Measurements from ENCODE around the gene SLC7A6OS.

The SLC7A6OS gene

DNA sequence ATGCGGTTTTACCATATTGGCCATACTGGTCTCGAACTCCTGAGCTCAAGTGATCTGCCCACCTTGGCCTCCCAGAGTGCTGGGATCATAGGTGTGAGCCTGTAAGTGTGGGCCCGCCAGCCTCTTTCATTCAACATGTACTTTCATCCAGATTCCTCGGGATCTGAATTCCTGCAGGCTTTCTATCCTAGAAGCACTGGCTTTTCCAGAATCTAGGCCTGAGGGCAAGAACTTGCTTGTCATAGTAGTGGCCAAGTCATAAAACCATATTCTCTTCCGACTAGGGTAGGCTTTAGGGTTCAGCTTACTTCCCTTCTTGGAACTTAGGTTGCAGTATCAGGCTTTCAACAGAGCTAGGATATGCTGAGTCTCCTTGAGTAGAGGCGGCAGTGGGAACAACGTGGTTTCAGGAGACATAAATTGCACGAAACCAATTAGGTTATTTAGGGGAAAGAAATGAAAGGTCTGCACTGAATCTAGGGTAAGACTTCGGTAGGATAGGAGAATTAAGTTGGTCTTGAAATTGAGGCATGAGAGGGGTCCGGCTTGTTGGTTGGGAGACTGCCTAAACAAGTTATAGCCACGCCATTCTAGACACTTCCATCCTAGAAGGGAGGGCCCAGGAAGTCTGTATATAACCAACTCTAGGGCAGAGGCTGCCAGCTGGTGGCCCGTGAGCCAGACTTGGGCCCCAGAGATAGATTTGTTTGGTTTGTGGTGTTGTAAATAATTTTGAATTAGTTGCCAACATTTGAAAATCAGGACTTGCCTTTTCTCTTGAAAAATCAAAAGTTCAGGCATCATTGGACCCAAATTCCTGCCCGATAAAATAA lies 30.8 kb downstream of the SLC7A6OS start:
- DNase-seq (ENCODE audit: low read depth), result no peak

DNA sequence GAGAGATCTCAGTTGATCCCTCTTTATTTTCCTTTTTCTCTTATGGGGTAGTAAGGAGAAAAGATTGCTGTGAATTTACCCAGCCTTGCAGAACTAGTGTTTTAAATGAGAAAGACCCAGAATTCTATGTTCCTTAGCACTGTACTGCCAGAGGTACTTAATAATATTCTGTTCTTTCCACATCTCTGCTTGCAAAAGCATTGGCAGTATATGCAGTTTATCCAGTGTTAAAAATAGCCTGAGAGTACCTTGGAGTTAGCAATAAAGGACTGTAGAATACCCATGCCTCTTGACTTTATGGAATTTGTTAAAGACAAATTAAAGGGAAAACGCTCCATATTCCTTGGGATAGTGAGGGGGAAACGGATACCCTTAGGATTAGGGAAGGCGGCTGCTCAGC lies 34.5 kb downstream of the SLC7A6OS start:
- DNase-seq (ENCODE audit: low read depth), result no peak

DNA sequence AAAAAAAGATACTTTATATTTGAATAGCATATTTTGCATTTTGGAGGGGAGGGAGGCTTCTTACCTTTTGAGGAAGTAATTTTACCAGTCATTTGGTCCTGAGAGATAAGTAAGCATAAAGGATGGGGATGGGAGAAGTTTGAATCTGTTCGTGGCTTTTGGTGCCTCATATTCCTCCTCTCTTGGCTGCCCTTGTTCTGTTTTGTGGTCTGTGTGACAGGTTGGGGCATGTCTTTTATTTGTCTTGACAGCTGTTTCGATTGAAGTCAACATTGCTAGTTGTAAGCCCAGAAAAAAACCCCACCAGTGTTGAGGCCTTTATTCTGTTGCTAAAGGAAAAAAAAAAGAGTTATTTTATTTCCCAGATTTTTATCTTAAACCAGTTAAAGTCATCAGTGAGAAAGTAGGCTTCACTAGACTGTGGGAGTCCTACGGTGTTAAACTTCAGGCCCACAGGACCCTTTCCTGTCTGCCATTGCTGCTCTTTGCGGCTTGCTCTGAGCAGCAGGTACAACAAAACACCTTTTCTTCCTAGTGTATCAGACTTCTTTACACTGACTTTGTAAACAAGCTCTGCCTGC lies 35.0 kb downstream of the SLC7A6OS start:
- DNase-seq (ENCODE audit: low read depth), result no peak

DNA sequence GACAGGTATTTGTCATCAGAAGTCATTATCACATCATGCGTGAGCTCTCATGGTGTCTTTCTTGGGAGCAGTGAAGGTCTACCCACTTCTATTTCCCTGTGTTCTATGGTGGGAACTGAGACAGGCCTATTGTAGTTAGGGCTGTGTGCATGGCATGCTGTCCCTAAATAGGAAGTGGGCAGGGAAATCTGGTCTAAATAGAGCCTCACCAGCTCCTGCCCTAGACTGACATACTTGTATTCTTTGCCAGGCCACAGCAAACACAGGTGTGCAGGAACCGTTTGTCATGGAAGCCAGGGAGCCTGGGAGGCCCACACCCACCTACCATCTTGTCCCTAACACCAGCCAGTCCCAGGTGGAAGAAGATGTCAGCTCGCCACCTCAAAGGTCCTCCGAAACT lies 36.3 kb downstream of the SLC7A6OS start:
- DNase-seq (ENCODE audit: low read depth), result no peak

DNA sequence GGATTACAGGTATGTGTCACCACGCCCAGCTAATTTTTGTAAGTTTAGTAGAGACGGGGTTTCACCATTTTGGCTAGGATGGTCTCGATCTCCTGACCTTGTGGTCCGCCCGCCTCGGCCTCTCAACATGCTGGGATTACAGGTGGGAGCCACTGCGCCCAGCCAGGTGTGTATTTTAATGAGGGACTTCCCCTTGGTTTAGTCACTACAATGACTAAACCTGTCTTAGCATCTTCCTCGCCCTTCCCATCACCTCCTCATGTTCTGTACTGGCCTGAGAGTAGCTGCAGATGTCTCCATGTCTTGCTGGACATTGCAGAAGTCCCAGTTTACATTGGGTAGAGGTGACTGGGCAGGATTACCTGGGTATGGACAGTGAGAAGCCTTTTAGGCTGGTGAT lies 36.9 kb downstream of the SLC7A6OS start:
- DNase-seq (ENCODE audit: low read depth), result no peak

DNA sequence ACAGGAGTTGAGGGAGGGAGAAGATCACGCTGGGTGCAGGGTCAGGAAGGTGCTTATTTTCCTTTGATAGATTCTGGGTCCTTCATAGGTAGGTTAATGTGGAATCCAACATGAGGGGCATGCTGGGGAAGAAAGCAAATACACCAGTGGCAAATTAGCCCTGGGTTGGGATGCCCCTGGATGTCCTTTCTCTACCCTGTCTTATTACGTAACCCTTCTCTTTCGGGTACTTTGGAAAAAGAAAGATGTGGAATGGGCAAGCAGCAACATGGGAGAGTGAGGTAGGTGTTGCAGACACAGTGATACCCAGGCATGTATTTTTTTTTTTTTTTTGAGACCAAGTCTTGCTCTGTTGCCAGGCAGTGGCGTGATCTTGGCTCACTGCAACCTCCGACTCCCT lies 37.3 kb downstream of the SLC7A6OS start:
- no peak for DNase-seq (ENCODE audit: low read depth)

DNA sequence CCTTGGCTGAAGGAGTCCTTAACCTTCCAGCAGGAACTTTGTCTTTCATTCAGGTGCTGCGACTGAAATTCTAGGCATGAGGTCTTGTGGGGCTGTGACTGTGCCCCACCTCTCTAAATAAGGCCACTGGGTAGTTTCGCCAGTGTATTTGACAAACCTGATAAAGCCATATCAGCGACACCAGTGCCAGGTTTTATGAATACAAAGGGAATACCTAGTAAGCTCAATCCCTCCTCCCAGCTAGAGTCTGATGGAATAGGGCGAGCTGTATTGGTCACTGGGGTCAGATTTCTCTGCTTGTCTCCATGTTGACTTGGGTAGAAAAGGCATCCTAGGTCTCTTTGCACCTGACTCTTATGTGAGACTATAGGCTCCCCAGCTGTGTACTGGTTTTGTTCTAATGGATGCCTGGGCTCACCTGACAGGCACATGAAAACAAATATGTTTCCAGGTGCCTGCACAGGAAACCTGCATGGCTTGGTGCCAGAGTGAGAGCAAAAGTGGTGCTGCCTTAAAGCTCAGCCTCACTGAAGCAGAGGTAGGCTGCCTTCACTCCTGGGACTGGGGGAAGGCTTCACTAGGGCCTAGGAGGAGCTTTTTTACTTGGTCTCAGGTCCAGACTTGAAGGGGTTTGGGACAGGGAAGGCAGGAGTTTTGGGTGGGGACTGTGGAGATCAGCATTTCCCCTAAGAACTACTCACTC lies 38.1 kb downstream of the SLC7A6OS start:
- no peak for DNase-seq (ENCODE audit: low read depth)

DNA sequence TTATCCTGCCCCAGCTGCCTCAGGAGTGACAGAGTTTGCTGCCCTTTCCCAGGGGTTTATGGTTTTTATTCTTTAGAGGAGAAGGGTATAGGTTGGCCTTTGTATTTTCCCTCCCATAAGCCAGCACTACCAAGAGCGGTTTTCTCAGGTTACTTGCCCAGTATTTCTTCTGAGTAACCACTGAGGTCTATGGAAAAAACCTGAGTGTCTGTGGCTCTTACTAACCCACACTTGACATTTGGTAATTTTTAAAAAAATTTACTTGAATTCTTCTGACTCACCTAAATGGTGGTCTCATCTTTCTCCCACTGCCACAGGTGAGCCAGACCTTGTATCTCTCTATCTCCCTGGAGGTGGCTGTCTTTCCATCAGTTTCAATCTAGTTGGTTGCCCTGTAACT lies 40.4 kb downstream of the SLC7A6OS start:
- DNase-seq (ENCODE audit: low read depth), result no peak

DNA sequence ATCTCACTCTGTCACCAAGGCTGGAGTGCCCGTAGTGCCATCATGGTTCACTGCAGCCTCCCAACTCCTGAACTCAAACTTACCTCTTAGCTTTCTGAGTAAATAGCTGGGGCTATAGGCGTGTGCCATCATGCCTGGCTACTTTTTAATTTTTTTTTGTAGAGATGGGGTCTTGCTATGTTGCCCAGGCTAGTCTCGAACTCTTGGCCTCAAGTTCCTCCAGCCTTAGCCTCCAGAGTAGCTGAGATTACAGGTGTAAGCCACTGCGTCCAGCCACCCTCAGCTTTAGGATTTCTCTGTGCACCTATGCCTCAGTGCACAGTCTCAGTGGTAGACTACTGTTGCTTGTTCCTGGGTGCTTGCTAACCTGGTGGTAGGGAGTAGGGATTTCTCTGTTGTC lies 41.0 kb downstream of the SLC7A6OS start:
- no peak for DNase-seq (ENCODE audit: low read depth)

DNA sequence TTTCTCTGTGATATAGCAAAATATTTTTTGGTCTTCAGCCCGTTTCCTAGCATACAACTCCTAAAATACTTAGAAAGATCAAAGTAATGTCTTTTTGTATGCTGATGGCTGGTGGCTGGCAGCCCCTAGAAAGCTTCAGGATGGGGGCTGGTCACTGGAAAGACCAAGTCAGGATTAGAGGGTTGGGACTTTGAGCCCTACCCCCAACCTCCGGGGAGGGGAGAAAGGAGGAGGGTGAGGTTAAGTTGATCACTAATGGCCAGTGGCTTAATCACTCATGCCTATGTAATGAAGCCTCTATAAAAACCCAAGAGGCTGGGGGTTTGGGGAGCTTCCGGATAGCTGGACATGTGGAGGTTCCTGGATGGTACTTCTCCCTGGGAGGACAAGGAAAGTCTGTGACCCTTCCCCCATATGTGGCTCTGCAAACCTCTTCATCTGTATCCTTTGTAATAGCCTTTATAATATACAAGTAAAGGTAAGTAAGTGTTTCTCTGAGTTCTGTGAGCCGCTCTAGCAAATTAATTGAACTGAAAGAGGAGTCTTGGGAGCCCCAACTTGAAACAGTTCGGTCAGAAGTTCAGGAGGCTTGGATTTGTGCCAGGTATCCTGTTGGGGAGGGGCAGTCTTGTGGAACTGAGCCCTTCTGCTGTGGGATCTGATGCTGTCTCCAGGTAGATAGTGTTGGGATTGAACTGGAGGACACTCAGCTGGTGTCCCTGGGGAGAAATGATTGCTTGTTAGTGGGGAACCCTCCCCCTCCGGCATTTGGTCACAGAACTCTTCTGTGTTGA lies 42.9 kb downstream of the SLC7A6OS start:
- DNase-seq (ENCODE audit: low read depth), result no peak

DNA sequence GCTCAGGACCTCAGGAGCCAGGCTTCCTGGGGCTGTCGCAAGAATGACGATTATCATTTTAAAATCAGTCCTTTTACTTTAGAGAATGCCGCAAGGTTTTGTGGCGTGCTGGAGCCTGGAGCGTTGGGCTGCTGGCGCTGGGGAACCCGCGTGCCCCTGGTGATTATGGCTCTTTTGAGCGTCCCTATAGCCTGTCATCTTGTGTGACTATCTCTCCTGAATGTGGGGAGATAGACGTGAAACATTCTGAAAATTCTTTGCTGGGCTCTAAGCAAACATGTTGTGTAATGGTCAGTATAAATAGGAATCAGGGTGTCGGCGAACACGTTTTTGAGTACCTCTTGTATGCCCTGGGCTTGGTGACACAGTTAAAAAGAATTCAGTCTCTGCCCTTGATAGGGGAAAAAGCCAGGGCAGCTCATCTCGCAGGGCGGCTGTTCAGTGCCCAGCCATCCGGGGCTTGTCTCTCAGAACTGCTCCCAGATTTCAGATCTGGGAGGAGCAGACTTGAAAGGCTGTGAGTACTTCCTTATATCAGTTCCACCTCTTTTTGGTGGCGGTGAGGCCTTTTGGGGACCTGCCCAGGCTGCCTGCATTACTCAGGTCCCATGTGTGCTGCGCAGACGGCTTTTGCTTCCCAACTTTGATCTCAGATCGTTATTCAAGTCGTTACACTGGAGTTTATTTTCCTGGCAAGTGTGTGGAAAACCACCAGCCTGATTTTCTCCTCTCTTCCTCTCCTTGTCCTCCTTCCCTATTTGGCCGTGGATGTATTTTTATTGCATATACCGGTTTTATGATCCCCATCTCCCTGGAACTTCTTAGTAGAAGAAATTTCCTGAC lies 45.4 kb downstream of the SLC7A6OS start:
- DNase-seq (ENCODE audit: low read depth), result no peak

DNA sequence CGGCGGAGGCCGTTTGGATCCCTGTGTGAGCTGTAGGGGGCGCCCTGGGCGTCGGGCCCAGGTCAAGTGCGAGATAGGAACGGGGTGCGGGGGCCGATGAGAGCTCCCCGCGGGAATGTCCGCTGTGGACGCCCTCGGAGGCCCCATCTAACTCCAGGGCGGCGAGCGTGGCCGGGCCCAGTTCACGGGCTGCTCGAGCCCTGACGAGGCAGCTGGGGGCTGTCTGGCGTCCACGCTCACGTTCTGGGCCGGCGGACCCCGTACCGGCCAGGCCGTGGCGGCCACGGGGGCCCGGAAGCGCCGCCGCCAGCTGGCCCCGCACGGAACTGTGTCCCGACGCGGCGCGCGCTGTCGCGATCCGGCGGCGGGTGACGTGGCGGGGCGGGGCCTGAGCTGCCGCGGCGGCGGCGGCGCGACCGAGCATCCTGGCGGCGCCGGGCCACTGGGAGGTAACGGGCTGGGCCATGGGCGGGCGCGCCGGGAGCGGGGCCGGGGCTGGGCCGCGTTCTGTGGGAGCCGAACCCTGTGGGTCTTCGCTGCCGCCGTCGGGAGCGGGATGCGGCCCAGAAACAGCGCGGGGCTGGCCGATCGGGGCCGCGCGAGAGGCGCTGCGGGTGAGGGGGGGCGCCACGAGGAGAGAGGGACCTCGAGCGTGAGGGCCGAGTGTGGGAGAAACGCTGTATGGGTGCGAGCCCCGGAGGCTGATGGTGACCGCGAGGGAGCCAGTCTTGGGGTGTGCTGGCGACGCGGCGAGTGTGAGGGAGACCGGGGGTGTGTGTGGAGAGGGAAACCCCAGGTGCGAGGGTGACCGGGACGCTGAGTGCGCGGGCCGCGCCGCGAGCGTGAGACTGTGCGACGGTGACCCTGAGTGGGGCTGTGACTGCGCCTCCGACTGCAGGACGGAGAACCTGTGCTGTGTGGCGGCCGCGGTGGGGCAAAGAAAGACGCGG lies 46.3 kb downstream of the SLC7A6OS start, which contains the start of gene SLC7A6:
Gene SLC7A6, plus strand, starts transcription at position 399 of the 950 bp plus-strand sequence. CDS start 10,201 bp downstream, outside the sequence.
- DNase-seq (ENCODE audit: low read depth), result peak; percentile 80

DNA sequence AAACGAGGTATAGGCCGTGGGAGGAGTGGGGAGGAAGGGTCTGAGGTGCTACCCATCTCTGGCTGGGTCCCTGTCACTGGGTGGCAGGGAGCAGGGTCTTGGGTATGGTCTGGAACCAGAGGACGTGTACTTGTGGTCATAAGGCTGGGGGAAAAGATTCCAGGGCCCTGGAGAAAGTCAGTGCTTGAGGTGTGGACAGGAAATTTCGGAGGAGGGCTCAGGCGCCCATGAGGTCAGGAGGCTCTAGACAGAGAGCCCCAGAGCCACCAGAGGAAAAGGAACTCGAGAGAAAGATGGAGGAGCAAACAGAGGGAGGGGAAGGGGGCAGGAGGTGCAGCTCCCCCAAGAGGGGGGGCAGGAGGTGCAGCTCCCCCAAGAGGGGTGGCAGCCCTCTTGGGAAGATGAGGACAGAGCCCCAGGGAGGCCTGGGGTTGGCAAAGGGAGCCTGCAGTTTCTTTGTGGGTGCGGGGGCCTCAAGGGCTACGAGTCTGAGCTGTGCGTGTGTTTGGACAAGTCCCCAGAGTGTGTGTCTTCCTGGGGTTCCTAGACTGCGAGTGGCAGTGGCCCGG lies 47.1 kb downstream of the SLC7A6OS start:
- DNase-seq (ENCODE audit: low read depth), result no peak

DNA sequence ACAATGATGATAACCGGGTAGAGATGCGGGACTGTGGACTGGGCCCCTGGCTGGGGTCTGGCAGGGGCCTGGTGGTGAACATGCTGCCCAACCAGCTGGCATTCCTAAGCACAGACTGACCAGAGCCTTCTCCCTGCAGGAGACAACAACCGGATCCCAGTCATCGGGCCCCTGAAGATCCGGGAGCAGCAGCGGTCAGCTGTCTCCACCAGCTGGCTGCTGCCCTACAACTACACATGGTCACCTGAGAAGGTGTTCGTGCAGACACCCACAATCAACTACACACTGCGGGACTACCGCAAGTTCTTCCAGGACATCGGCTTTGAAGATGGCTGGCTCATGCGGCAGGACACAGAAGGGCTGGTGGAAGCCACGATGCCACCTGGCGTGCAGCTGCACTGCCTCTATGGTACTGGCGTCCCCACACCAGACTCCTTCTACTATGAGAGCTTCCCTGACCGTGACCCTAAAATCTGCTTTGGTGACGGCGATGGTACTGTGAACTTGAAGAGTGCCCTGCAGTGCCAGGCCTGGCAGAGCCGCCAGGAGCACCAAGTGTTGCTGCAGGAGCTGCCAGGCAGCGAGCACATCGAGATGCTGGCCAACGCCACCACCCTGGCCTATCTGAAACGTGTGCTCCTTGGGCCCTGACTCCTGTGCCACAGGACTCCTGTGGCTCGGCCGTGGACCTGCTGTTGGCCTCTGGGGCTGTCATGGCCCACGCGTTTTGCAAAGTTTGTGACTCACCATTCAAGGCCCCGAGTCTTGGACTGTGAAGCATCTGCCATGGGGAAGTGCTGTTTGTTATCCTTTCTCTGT lies 51.5 kb downstream of the SLC7A6OS start:
- DNase-seq (ENCODE audit: low read depth), result no peak

DNA sequence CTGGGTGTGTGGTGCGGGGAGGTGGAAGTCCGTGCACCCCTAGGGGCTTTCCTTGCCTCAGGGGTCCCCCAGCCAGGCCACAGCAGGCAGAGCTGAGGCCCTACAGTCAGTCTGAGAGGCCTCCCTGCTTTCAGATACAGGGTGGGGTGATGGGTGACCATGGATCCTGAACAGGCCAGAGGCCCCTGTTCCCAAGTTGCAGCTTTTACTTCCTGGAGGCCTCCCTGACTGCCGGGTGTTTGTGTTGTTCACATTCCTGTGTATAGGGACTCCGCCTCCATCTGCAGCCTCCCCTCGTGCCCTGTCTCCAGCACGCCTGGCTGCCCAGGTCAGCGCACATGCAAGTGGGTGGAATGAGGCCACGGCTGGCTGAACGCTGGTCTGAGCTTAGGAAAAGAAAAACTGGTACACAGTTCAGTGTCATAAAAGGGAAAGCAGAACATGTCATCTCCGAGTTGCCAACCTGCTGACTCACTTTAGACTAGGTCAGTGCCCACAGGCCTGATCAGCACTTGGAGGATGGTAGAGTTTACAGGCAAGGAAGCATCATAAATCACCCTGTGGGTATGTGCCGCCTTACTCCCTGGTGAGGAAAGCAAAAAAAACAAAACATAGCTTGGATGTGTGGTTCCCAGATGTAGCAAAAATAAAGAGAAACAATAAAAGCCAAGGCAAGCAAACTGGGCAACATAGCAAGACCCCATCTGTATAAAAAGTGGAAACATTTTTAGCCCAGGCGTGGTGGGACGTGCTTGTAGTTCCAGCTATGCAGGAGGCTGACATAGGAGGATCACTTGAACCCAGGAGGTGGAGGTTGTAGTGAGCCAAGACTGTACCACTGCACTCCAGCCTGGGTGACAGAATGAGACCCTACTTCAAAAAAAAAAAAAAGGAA lies 52.6 kb downstream of the SLC7A6OS start:
- DNase-seq (ENCODE audit: low read depth), result no peak

DNA sequence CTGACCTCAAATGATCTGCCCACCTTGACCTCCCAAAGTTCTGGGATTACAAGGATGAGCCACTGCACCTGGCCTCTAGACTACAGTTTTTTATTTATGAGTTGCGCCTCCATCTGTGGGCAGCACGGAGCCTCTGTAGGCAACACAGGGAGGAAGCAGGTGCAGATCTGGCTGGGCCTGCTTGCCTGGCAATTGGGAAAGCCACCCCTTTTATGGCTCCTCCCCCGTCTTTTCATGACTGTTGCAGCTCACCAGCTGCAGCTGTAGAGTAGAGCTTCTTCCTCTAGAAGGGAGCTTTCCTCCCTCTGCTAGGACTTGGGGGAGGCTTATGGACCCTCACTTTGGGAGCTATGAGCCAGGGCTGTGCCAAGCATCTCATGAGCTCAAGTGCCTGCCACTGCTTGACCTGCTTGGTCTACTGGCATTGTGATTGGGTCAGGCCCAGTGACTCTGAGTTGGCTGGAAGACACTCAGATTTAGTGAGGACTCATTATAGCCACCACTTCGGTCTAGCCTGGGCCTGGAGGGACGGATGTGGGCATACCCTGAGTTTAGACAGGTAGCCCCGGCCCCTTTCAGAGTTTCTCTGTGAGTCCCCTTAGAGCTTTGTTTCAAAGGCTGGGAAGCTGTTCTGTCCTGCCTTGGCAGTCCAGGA lies 53.4 kb downstream of the SLC7A6OS start:
- DNase-seq (ENCODE audit: low read depth), result no peak

DNA sequence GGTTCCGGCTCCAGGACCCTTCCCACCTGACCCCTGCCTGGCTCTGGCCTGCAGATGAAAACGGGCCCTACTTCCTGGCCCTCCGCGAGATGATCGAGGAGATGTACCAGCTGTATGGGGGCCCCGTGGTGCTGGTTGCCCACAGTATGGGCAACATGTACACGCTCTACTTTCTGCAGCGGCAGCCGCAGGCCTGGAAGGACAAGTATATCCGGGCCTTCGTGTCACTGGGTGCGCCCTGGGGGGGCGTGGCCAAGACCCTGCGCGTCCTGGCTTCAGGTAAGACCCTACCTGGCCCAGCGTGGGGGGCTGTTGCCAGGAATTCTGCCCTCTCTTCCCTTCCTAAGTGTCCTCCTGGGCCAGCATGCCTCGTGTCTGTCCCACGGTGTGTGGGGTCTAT lies 55.0 kb downstream of the SLC7A6OS start:
- no peak for DNase-seq (ENCODE audit: low read depth)

All from activated T-cell treated with anti-CD3 and anti-CD28 coated beads for 24 hours (primary cell).